Gastrocnemius medialis (tissue), 4 donors: ENCODE measurements around the gene SYPL1. TPM values are rescaled to one million over a fixed set of nuclear protein-coding genes. Genes with fewer than 3 reads are reported as not detected.
A peak's percentile ranks its signal among the peaks of the same experiment; 100 is the strongest.

Source experiments
- ATAC-seq, 2 donors: fragments of 150-250 bp; one replicate each; pipeline ENCODE4 v1.9.1; 2016
- DNase-seq, 2 donors: peaks; one replicate each; pipeline ENCODE4 v3.0.0-alpha.2; 2019
- H3K27ac ChIP-seq, 4 donors: fragments of 200-600 bp; sonication (generic); 1 replicate in 1 of 4; 2 replicates in 3 of 4; pipeline ENCODE4 v1.5.1; 2016 to 2018; ENCODE audit warnings: mild to moderate bottlenecking in 2 of 4, moderate library complexity in 1 of 4
- H3K27me3 ChIP-seq, 3 donors: fragments of 200-600 bp; sonication (generic) in 2 of 3; 1 replicate in 1 of 3; 2 replicates in 2 of 3; pipeline versions ENCODE4 v1.5.1 to v1.6.0; 2016 to 2019; ENCODE audit warnings: mild to moderate bottlenecking in 1 of 3, moderate library complexity in 1 of 3
- H3K36me3 ChIP-seq, 2 donors: fragments of 200-600 bp; sonication (generic) in 1 of 2; one replicate each; pipeline ENCODE4 v1.5.1; 2017 to 2018
- H3K4me1 ChIP-seq, 2 donors: fragments of 200-600 bp; sonication (generic) in 1 of 2; one replicate each; pipeline ENCODE4 v1.5.1; 2016 to 2017; ENCODE audit warnings: mild to moderate bottlenecking in 2 of 2
- H3K4me3 ChIP-seq, 4 donors: fragments of 200-600 bp; sonication (generic) in 3 of 4; 1 replicate in 1 of 4; 2 replicates in 3 of 4; pipeline ENCODE4 v1.5.1; 2016 to 2019; ENCODE audit warnings: mild to moderate bottlenecking in 2 of 4
- H3K9me3 ChIP-seq, 3 donors: fragments of 200-600 bp; sonication (generic) in 2 of 3; 1 replicate in 1 of 3; 2 replicates in 2 of 3; pipeline ENCODE4 v1.5.1; 2016 to 2019
- POLR2A ChIP-seq, 2 donors: fragments of 450-650 bp; IDR thresholded peaks; one replicate each; pipeline ENCODE4 v1.6.1; 2017; ENCODE audit warnings: antibody characterized with exemption in 2 of 2, mild to moderate bottlenecking in 2 of 2, moderate library complexity in 2 of 2
- in situ Hi-C, 4 donors: fragments of 200-750 bp; cut with MboI; loops; one replicate each; pipeline versions ENCODE4 v1.15.0 to v1.8.0; 2017; ENCODE audit warnings: low sequenced_read_pairs in 4 of 4
- intact Hi-C: fragments of 100-400 bp; cut with DNase I; formaldehyde crosslinking; loops from one replicate; pipeline ENCODE4 v1.15.1; 2023; ENCODE audit warnings: low total_unique reads
- total RNA-seq, 4 donors: library from RNA; depleted of rRNA; stranded (reverse); fragments of >200 nt; gene quantifications; one replicate each; pipeline versions ENCODE4 v1.1.0 to v1.2.3, GENCODE V29; 2016
- TF ChIP-seq, protein P1 (sequence below), 5 experiments: fragments of 450-650 bp in 3 of 5; fragments of 200-600 bp in 2 of 5; sonication (generic) in 2 of 5; IDR thresholded peaks in 4 of 5; conservative IDR thresholded peaks in 1 of 5; 1 replicate in 4 of 5; 2 replicates in 1 of 5; pipeline ENCODE4 v1.5.1; 2016 to 2019; ENCODE audit warnings: antibody characterized with exemption in 5 of 5, mild to moderate bottlenecking in 3 of 5, moderate library complexity in 3 of 5

The SYPL1 gene
- total RNA-seq, 4 donors from 2014 or later, result 81.5 to 90.9 (median 83.2) TPM

DNA sequence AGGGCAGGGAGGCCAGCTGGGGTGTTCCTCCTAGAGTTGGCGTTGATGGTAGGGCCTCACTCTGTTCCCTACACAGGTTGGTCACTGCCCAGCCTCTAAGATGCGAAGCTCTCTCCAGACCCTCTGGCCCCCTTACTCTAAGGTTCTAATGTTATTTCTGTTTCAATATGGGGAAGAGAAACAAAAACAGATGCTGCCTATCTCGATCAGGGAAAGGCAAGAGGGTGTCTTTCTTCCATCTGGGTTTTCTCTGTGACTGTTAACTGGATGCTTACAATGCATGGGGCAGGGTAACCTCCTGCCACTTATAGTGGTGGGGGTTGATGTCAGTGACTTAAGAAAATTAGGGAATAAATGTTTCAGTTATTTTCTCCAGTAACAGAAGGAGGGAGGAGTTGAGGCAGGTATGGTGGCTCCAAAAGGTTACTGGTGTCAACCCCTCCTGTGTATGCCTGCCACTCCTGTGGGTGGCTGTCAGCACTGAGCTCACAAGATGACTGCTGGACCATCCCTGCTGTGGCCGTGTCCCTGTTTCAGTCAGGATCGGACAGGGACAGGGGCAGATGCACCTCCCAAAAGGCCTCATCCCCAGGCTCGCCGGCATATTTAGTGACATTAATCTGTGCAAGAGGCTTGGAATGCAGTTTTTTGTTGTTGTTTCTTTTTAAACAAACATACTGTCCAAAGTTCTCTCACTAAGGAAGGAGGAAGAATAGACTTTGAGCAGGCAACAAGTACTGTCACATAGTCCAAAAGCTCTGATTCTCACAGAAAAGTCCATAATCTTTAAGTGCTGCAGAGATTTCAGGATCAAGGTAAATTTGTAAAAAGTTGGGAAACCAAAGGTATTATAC, 39.6 kb upstream of the SYPL1 start:
- H3K9me3 ChIP-seq, result no peaks in the 10 kb centered on the region
- no peak overlapping the region for H3K4me3 ChIP-seq
- no peak for TF ChIP-seq POLR2A (IDR thresholded peaks at IDR 0.05)
- TF ChIP-seq, protein P1, sequence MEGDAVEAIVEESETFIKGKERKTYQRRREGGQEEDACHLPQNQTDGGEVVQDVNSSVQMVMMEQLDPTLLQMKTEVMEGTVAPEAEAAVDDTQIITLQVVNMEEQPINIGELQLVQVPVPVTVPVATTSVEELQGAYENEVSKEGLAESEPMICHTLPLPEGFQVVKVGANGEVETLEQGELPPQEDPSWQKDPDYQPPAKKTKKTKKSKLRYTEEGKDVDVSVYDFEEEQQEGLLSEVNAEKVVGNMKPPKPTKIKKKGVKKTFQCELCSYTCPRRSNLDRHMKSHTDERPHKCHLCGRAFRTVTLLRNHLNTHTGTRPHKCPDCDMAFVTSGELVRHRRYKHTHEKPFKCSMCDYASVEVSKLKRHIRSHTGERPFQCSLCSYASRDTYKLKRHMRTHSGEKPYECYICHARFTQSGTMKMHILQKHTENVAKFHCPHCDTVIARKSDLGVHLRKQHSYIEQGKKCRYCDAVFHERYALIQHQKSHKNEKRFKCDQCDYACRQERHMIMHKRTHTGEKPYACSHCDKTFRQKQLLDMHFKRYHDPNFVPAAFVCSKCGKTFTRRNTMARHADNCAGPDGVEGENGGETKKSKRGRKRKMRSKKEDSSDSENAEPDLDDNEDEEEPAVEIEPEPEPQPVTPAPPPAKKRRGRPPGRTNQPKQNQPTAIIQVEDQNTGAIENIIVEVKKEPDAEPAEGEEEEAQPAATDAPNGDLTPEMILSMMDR (IDR thresholded peaks at IDR 0.05 in 4 of 5, conservative IDR thresholded peaks at IDR 0.05 in 1 of 5), result no peak
- no peaks in the 10 kb centered on the region for H3K36me3 ChIP-seq
- H3K4me1 ChIP-seq, result peaks cover 13 to 19% of the 10 kb centered on the region in 2 donors
- H3K27ac ChIP-seq, result no peak overlapping the region
- in situ Hi-C loops (loop anchor here (5.0 to 25.0 kb wide), 5 partner anchors 94 to 489 kb away; partner anchors contain the start of gene ATXN7L1 (in 1 of the 4)), intact Hi-C loops (loop anchor here (5.0 kb wide), 1 partner anchor 39 kb away; the partner anchor contains the start of gene SYPL1)
- H3K27me3 ChIP-seq, result no peaks in the 10 kb centered on the region
- DNase-seq, result no peak
- ATAC-seq, result no peak

DNA sequence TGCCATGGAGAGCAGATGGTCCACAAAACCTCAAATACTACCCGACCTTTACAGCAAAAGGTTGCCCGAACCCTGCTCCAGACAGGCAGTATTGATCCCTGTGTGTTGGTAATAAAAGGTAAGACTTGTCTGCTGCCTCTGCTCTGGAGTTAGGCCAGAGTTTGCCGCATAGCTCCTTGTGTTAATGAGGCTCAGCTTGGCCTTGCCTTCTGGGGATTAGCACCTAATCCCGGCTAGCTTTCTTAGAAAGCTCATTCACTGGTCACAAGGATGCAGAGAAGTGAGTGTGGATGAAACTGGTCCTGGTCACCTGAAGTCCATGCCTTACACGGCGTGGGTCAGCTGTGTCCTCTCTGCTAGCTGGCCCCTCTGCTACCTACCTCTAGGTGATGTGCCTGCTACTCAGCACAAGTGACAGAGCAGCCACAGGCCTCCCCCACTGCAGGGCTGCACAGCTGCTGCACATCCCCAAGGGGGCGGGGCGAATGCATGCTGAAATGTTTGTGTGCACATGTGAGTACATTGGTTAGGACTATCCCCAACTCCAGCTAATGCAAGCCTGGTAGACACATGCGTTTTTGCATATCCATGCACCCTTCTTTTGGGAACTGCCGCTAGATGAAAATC, 31.7 kb upstream of the SYPL1 start:
- Histone ChIP-seq H3K27me3 (no peaks in the 10 kb centered on the region), H3K27ac (no peak overlapping the region), H3K4me3 (no peak overlapping the region), H3K36me3 (no peaks in the 10 kb centered on the region), H3K4me1 (peaks cover 18 to 20% of the 10 kb centered on the region in 2 donors), H3K9me3 (no peaks in the 10 kb centered on the region)
- no peak for DNase-seq
- no peak for TF ChIP-seq POLR2A (IDR thresholded peaks at IDR 0.05)
- TF ChIP-seq, protein P1 (IDR thresholded peaks at IDR 0.05 in 4 of 5, conservative IDR thresholded peaks at IDR 0.05 in 1 of 5), result no peak
- in situ Hi-C loops (no loop called here), intact Hi-C loops (loop anchor here (10.0 kb wide), 2 partner anchors 269 to 369 kb away; partner anchors contain the start of gene ATXN7L1)
- ATAC-seq, result no peak

DNA sequence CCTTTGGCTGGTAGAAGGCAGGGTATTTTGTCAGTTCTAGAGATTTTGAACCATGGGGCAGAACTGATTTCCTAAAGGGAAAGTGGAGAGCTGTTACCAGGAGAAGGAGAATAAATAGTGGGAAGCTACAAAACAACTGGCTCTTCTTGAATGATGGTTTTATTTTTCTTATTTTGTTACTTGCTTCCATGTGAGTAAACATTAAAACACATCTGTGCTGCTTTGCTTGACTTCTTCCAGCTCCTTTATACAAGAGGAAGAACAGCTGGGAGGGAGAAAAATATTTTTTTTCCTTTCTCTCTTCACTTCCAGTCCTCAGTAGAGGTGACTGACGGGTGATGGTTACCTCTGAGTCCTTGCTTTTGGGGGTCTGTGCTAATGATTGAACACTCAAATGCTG, 30.0 kb upstream of the SYPL1 start:
- no peak for ATAC-seq
- in situ Hi-C loops, result no loop called here

DNA sequence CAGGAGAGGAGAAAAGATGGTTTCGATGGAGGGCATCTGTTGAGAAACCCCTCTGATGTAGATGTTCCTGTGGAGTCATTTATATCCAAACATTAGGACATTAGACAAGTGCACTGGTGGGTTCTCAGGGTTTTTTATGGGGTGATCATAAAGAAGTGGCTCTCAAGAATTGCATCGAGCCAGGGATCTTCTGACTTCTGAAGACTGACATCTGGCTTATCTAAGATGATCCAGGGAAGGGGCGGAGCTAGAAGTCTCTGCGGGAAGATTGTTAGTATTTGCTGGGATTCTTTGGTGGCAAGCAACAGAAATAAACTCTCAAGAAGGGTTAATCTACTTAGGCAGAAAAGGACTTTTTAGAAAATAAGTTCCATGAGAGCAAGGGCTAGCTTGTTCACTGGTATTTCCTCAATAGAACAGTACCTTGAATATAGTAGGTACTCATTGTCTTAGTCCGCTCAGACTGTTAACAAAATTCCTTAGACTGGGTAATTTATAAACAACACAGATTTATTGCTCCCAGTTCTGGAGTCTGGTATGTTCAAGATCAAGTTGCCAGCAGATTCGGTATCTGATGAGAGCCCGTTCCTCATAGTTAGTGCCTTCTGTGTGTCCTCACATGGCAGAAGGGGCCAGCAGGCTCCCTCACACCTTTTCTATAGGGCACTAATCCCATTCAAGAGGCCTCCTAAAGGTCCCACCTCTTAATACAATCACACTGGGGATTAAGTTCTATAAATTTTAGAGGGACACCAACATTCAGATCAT, 28.5 kb upstream of the SYPL1 start:
- Histone ChIP-seq H3K27ac (peak overlapping the region; percentile 91 to 98 (median 93)), H3K27me3 (no peaks in the 10 kb centered on the region), H3K4me3 (peak overlapping the region in 3 of 4 donors; percentile 4 to 26 (median 10)), H3K36me3 (no peaks in the 10 kb centered on the region), H3K4me1 (peaks cover 29 to 33% of the 10 kb centered on the region in 2 donors), H3K9me3 (no peaks in the 10 kb centered on the region)
- in situ Hi-C loops, result no loop called here
- intact Hi-C loops, result loop anchor here (10.0 kb wide), 2 partner anchors 266 to 366 kb away; partner anchors contain the start of gene ATXN7L1
- DNase-seq, result no peak
- no peak for TF ChIP-seq POLR2A (IDR thresholded peaks at IDR 0.05)
- TF ChIP-seq, protein P1 (IDR thresholded peaks at IDR 0.05 in 4 of 5, conservative IDR thresholded peaks at IDR 0.05 in 1 of 5), result no peak
- ATAC-seq, result no peak

More for the DNA sequence above, 30.0 kb upstream of the SYPL1 start:
- Histone ChIP-seq H3K27ac (peak overlapping the region in 2 of 4 donors; percentile 17 to 27), H3K4me3 (no peak overlapping the region), H3K9me3 (no peaks in the 10 kb centered on the region), H3K4me1 (peaks cover 23 to 29% of the 10 kb centered on the region in 2 donors), H3K36me3 (no peaks in the 10 kb centered on the region), H3K27me3 (no peaks in the 10 kb centered on the region)
- intact Hi-C loops, result loop anchor here (10.0 kb wide), 2 partner anchors 267 to 367 kb away; partner anchors contain the start of gene ATXN7L1
- no peak for DNase-seq
- TF ChIP-seq, protein P1 (IDR thresholded peaks at IDR 0.05 in 4 of 5, conservative IDR thresholded peaks at IDR 0.05 in 1 of 5), result no peak
- TF ChIP-seq POLR2A (IDR thresholded peaks at IDR 0.05), result no peak
